ENCODE results near the gene KTI12. TPM values are rescaled to one million over a fixed set of nuclear protein-coding genes. Genes with fewer than 3 reads are reported as not detected.
"Not testable (repeated sequence)": the region's sequence is repeated elsewhere in the genome, so short reads cannot be mapped to it uniquely, and the experiment has no call there.

The KTI12 gene
- total RNA-seq, 1 donor from 2014 or later, result 4.2 TPM

GRCh38 chr1:52037909-52038308 lies 4.3 kb upstream of the KTI12 start:
- no peak for DNase-seq

- no peak for DNase-seq
These were observed 3.8 kb upstream of the KTI12 start for GRCh38 chr1:52037402-52037814.

GRCh38 chr1:52034050-52034384 lies 407 bp upstream of the KTI12 start:
- DNase-seq, result no peak

- no peak for DNase-seq
These were observed 852 bp downstream of the KTI12 start for GRCh38 chr1:52032785-52033131.

- no peak for DNase-seq
These were observed 1.4 kb downstream of the KTI12 start for GRCh38 chr1:52032124-52032784.

- not testable (repeated sequence) for DNase-seq
These were observed 4.8 kb downstream of the KTI12 start for GRCh38 chr1:52028839-52029238.

- no peak for DNase-seq
These were observed 5.3 kb downstream of the KTI12 start for GRCh38 chr1:52028328-52028727.

GRCh38 chr1:52026278-52026677 lies 7.3 kb downstream of the KTI12 start:
- no peak for DNase-seq

GRCh38 chr1:52022133-52022532 lies 11.5 kb downstream of the KTI12 start:
- no peak for DNase-seq

- no peak for DNase-seq
These were observed 25.4 kb downstream of the KTI12 start for GRCh38 chr1:52008071-52008809.

GRCh38 chr1:52007215-52008002 lies 26.2 kb downstream of the KTI12 start:
- peak; percentile 15 for DNase-seq

- not testable (repeated sequence) for DNase-seq
These were observed 27.5 kb downstream of the KTI12 start for GRCh38 chr1:52006081-52006553.

- not testable (repeated sequence) for DNase-seq
These were observed 28.1 kb downstream of the KTI12 start for GRCh38 chr1:52005548-52005947.

GRCh38 chr1:52003877-52004276 lies 29.7 kb downstream of the KTI12 start:
- DNase-seq, result no peak

GRCh38 chr1:52002038-52002917 lies 31.3 kb downstream of the KTI12 start:
- peak; percentile 54 for DNase-seq

- no peak for DNase-seq
These were observed 34.9 kb downstream of the KTI12 start for GRCh38 chr1:51998701-51999100.

- DNase-seq, result no peak
These were observed 35.6 kb downstream of the KTI12 start for GRCh38 chr1:51997974-51998382.

- DNase-seq, result no peak
These were observed 43.1 kb downstream of the KTI12 start, which contains the start of gene RAB3B for GRCh38 chr1:51990478-51990965. Gene RAB3B (minus strand): TSS chr1:51990700. CDS start chr1:51977117, 13,583 bp downstream.

GRCh38 chr1:51989582-51990477 lies 43.8 kb downstream of the KTI12 start:
- DNase-seq, result no peak

- no peak for DNase-seq
These were observed 45.4 kb downstream of the KTI12 start for GRCh38 chr1:51988254-51988653.

- no peak for DNase-seq
These were observed 46.9 kb downstream of the KTI12 start for GRCh38 chr1:51986718-51987117.
